HL-60 (cell line): ENCODE measurements around the gene OR13C2.
"Not testable (repeated sequence)": the region's sequence is repeated elsewhere in the genome, so short reads cannot be mapped to it uniquely, and the experiment has no call there.

Source experiments
- CTCF ChIP-seq: IDR thresholded peaks from one replicate; pipeline ENCODE4 v1.5.1; 2011; ENCODE audit warnings: low read length, control low read depth, inconsistent platforms; ENCODE audit not compliant: insufficient read depth
- GABPA ChIP-seq: IDR thresholded peaks from 2 replicates; pipeline ENCODE4 v1.6.1; 2012; ENCODE audit warnings: low read depth
- POLR2AphosphoS5 ChIP-seq: IDR thresholded peaks from 2 replicates; pipeline ENCODE4 v1.6.1; 2012; ENCODE audit warnings: low read depth
- REST ChIP-seq: IDR thresholded peaks from 2 replicates; pipeline ENCODE4 v1.6.1; 2012; ENCODE audit warnings: low read depth; ENCODE audit not compliant: insufficient replicate concordance

GRCh38 chr9:104598749-104599148 lies 6.7 kb downstream of the OR13C2 start:
- TF ChIP-seq CTCF, POLR2AphosphoS5, REST, GABPA: not testable (repeated sequence)
